Skeletal muscle cell (primary cell): Measurements from ENCODE around the gene LEMD1.

Experiments
- DNase-seq: peaks from one replicate; pipeline ENCODE4 v3.0.0-alpha.2; 2010; ENCODE audit warnings: low read depth
- H3K4me3 ChIP-seq: 2 replicates; pipeline ENCODE4 v1.5.1; 2011; ENCODE audit warnings: low read depth, mild to moderate bottlenecking, control low read depth, low read length, moderate library complexity

LEMD1 gene, protein sequence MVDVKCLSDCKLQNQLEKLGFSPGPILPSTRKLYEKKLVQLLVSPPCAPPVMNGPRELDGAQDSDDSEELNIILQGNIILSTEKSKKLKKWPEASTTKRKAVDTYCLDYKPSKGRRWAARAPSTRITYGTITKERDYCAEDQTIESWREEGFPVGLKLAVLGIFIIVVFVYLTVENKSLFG

DNA sequence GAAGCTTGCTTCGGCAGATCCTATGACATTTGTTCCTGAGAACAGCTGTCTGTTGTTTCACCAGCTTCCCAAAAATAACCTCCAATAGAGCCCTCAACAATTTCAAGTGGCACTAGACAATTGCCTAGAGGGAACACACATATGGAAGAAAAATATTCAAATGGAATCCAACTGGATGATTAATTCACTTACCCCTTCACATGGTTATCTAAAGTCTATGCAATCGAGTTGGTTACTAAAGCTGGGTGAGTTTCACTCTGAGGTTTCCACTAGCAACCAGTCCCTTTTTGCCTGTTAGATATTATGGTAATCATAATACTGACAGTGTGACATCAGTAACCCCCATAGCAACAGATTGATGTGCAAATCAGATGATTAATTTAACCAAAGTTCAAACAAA is at the start of gene LEMD1:
LEMD1 (minus strand) TSS at position 259 of the 400 bp plus-strand sequence. CDS start 1,520 bp downstream, outside the sequence.
- DNase-seq, result no peak
- no peak within 1 kb of the TSS for H3K4me3 ChIP-seq

DNA sequence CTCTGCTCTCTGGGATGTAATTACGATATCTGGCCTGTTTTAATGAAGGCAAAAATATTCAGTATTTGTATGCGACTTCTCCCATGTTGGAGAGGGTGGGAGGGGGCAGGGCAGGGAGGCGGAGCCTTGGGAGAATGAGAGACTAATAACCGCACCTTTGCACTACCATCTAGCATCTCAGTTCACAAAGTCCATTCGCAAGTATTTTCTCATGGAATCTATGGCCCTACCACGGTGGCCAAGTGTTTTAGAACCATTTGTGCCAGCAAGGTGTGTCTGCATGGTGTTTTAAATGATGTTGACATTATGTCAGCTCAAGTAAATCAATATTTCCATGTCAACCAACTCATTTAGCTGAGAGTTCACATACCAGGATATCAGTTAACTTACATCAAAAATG is 48.3 kb upstream of the LEMD1 start:
- no peak for DNase-seq
- no peak overlapping the region for H3K4me3 ChIP-seq

DNA sequence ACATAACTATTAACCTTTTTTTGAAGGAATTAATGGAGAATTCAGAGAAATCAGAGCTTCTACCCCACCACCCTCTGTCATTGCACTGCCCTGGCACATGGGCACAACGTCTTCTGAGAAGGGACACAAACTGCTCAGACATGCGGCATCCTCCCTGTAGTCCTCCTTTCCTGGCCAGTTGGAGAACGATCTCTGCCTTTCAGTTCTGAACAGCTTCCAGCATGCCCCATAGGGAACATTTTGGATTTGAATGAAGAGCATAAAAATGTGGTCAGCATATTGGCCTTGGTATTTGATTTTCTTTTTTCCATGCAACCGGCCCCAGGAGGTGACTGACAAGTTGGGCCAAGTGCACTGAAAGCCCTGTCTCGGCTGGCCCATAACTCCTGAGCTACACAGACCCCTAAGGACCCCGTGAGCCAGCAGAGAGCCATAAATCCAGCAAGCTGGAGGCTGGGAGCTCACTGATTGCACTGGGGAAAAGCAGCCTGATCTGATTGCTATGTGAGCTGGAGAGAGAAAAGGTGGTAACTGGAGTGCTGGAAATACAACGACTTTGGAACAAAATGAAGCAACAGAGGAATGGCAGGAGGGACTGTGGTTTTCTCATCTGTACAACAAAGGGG is 44.9 kb upstream of the LEMD1 start:
- no peak overlapping the region for H3K4me3 ChIP-seq

DNA sequence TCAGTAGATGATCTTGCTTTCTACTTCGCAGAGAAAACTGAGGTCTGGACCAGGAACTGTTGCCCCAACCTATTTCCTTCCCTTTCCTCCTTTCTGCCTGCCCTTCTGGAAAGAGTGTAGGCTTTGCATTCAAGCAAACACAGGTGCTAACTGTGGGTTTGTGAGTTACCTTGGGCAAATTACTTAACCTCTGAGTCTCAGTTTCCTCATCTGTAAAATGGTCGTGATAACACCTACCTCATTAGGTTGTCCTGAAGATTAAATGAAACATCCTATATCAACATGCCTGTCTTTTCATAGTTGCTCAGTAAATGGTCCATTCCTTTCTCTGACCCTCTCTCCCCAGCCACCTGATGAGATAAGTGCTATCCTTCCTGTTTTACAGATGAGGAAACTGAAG is 43.5 kb upstream of the LEMD1 start:
- no peak overlapping the region for H3K4me3 ChIP-seq
- DNase-seq, result no peak

More for the DNA sequence above, 44.9 kb upstream of the LEMD1 start:
- DNase-seq, result no peak

DNA sequence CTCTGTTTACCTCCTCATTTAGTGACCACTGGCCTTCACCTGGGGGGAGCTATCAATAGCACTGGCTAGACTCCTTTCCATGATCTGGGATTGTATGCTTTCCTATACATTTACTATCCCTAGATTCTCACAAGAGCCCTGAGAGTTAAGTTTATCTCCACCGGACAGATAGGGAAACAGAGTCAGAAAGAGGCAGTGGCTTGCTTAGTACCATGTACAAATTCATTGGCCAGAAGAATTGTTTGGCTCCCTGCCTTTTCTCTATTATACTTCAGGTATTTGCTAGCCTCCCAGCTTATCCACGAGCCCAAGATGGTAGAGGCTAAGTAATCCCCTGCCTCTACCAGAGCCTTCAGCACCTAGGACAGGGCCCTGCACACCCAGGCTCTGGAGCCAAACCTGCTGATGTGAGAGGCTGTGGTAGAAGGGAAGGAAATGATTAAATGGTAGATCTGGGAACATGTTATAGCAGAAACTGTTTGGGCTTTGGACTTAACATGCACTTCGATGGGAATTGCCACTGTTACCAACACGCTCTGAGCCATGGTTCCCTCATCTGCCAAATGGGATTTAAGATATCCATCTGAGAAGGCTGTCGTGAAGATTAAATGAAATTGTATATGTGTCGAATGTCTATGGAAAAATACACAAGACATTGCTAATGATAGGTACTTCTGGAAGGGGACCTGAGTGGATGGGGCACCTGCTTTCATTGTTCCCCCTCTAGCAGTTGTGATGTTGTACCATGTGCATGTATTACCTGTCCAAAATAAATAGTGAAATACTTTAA is 37.1 kb upstream of the LEMD1 start:
- H3K4me3 ChIP-seq, result no peak overlapping the region
- peak; percentile 14 for DNase-seq

DNA sequence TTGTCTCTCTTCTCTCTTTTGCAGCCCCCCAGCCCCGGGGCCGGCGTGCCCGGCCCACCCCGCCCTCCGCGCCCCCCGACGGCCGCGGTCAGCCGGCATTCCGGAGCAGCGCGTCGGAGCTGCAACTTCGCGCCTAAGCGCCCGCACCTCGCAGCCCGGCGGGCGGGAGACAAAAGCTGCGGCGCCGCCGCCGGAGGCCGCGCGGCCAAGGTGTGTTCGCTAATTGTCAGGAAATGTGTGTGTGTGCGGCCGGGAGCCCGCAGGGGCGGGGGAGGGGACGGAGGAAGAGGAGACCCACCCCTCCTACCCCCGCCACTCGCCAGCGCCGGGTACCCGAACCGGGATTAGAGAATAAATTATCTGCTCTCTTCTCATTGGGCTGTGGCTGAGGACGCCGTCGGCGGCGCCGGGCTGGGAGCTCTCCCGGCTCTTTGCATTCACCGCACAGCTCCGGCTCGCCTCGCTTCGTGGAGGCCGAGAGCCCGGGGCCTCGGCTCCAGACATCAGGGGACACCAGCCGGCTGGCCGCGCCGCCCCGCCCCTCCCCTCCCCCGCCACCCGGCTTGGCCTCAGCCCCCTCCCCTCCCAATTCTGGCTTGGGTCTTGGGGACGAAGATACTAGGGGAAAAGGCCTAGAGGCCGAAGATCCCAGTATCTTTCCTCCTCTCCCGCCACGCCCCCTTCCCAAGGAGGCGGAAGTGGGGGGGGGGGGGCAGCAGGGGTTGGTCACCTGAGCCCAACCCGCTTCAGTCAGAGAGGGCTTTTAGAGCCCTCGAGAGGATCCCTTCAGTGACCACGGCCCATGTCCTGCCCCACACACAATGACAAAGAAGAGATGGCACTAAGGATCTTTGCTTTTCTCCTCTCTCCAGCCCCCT is 35.3 kb upstream of the LEMD1 start:
- no peak overlapping the region for H3K4me3 ChIP-seq
- DNase-seq, result no peak

DNA sequence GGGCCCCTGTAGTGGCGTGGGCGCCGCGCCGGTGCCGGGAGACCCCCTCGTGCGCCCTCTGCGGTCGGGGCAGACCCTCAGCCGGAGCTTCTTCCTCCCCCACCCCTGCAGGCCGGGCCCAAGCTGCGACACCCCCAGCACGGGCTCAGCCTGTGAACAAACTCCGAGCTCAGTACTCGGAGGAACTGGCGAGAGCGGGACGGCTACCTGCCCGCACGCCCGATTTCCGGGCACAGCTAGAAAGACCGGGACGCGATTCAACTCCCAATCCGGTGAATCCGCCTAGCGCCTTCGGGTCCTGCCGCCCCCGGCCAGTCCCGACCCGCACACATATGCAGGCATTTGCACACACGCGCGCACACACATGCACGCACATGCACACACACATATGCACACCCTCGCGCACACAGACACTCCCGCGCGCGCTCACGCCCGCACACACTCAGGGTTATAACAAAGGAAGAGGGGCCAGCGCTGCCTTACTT is 34.6 kb upstream of the LEMD1 start:
- no peak overlapping the region for H3K4me3 ChIP-seq
- no peak for DNase-seq

DNA sequence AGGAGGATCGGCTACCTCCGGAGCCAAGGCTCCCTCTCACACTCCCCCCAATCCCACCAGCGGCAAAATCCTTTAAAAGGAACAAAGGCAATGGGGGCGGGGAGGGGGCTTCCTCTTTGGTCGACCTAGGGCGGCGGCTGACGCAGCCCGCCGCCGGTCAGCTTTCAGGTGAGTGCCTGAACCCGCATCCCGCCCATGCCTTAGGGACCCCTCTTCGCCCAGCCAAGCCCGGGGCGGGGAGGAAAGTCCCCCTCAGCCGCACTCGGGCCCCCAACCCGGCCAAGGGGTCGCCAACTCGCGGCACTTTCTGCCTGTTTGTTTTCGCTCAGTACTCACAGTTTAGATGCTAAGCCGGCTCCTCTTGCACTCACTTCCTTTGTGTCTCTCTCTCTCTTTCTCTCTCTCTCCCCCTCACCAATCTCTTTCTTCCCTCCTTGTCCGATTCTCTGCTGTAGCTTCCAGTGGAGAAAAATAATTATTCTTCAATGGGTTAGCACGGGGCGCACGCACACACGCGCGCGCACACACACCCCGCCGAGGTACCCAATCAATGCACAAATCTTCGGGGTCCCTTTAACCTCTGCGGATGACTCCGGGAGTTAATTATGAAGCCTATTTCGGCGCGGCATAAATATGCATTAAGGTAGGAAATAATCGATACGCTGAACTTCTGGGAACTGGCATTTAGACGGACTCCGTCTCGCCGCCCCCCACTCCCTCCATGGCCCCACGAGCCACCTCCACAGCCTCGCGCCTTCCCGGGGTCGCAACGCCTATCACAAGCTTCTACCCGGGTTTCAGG is 33.9 kb upstream of the LEMD1 start, which contains the start of gene BLACAT1:
BLACAT1 (minus strand) TSS at position 465 of the 802 bp plus-strand sequence.
- DNase-seq, result no peak
- no peak within 1 kb of the TSS for H3K4me3 ChIP-seq

DNA sequence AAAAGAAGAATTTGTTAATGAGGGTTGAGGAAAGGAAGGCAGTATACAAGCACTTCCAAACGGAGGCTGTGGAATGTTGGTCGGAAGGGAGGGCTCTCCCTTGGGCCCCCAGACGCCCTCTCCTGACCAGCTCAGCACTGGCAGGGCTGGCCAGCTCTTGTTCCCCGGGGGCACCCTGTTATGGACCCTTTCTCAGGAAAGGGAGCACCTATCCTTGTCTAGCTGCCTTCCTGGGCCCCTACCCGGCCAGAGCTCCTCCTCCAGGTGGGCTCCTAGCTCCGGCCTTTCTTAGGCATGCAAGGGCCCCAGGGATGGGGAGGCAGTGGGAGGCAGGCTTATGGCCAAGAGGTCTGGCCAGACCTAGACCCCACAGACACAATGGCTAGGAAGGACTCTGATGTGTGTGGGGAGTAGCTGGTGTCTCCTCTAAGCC is 33.1 kb upstream of the LEMD1 start:
- H3K4me3 ChIP-seq, result no peak overlapping the region
- DNase-seq, result no peak

DNA sequence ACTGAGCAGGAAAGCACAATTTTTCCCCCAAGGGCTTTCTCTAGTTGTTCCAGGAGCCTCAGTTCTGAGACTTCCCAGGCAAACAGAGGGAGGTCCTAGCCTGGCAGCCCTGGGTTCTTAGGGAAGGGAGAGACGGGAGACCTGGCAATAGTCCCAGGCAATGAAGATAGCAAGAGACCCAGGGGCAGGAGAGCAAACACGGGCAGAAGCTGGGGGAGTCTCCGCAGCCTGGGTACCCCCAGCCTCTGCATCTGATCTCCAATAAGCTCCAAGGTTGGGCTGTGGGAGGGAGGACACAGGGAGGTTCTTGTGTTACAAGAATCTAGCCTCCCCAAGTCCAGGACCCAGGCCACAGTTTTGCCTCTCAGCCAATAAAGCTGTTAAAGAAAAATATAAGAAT is 31.6 kb upstream of the LEMD1 start:
- no peak overlapping the region for H3K4me3 ChIP-seq

DNA sequence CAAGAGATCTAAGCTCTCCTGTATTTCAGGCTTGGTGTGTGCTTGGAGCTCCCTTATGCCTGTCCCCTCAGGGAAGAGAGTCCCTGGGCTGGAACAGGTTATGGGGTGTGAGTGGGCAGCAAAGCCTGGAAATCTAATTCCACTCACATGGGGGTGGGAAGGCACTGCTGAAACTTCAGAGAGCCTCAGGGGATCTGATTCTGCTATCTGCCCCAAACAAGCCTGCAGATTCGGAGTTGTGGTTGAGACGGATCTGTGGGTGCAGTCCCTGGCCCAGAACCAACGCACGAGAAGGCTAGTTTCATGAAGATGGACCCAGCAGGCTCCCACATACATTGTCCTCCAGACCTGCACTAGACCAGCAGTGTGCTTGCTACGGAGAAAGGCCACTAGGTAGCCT is 31.1 kb upstream of the LEMD1 start:
- H3K4me3 ChIP-seq, result no peak overlapping the region
- no peak for DNase-seq

More for the DNA sequence above, 31.6 kb upstream of the LEMD1 start:
- no peak for DNase-seq

DNA sequence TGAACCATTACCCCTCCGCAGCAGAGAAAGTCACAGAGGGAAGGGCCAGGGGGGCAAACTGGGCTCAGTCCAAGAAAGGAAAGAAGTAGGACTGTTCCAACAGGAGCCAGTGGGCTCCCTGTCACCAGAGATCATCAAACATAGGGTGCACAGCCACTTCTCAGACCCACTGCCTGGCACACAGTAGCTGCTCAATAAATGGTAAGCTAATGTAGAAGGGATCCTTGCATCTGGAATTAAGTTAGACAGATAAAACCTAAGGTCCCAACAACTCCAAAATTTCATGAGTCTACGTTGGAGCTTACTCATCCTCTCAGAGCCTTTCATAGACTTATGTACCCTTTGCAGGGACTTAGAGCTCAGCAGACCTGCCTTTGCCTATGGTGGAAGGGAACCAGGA is 30.5 kb upstream of the LEMD1 start:
- no peak for DNase-seq
- H3K4me3 ChIP-seq, result no peak overlapping the region

DNA sequence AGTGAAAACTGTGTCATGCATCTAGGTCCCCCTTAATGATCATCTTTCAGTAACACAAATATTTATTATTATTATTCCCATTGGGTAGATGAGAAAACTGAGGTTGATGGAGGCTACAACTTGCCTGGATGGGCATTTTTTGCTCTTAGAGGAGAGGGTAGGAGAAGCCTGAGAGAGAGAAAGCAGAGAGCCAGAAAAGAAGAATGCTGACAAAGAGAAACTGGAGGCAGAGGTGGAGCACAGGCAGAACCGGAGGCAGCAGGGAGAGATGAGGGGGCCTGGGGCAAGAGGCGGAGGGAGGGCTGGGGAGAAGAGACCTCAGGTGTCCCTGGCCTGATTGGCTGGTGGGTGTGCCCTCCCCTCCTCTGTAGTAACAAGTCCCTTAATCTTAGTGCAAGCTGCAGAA is 29.9 kb upstream of the LEMD1 start:
- no peak overlapping the region for H3K4me3 ChIP-seq
- no peak for DNase-seq

DNA sequence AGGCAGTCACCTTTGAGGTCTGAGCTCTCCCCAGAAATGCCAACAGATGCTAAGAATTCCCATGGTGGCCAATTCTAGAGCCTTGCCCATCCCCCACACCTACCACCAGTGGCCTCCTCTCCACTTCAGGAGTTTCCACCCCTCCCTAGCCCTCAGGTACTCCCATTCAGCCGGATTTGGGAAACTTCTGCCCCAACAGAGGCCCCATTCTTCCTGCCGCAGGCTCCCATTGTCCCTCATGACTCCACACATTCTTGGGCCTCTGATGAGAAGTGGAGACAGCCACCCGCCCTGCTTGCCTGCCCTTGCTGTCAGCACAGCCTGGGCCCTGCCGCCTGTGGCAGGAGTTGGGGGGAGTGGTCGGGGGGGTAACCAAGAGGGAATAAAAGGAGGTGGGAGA is 29.3 kb upstream of the LEMD1 start:
- no peak overlapping the region for H3K4me3 ChIP-seq
- DNase-seq, result no peak

DNA sequence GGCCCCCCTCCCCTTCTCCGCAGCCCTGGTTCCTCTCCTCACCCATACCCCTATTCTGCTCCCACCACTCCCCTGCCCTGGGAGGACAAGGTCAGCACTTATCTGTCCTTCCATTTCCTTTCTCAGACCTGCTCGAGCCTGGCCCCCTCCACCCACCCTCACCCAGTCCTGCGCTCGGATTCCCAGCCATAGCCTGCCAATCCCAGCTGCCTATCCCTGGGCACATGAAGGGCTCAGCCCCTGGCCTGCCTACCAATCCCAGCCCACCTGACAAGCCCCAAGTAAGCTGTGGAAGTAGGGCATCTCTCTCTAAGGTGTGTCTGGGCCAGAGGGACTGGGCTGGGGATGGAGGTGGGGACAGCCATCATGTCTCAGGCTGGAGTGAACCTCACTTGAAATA is 28.6 kb upstream of the LEMD1 start:
- no peak for DNase-seq

DNA sequence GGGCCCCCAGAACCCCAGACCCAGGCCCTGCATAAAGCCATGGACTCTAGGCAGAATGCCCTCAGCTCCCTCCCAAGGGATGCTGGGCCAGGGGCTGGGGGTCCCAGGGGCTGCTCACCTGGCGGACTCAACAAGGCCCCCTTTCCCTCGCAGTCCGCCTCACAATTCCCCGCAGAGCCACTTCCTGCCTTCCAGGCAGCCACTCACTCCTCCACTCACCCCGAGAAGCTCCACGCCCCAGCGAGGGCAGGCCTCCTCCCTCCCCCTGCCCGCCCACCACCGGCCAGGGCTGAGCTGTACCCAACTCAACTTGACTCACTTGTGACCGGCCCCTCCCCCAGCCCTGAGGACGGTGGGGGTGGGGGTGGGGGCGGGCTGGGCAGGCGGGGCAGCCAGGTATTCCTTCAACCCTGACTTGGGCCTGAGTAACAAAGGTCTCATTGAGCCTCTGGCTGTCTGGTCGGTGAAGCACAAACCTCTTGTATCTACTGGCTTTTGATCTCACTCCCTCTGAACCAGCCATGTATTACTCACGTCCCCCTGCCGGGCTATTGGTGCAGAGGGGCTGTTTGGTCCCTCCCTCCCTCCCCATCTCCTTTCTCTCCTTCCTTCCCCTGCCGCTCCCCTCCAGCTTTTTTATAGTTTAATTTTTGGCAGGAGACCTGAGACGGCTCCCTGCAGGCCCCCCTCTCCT is 28.0 kb upstream of the LEMD1 start:
- H3K4me3 ChIP-seq, result no peak overlapping the region
- DNase-seq, result no peak

More for the DNA sequence above, 28.6 kb upstream of the LEMD1 start:
- no peak overlapping the region for H3K4me3 ChIP-seq

DNA sequence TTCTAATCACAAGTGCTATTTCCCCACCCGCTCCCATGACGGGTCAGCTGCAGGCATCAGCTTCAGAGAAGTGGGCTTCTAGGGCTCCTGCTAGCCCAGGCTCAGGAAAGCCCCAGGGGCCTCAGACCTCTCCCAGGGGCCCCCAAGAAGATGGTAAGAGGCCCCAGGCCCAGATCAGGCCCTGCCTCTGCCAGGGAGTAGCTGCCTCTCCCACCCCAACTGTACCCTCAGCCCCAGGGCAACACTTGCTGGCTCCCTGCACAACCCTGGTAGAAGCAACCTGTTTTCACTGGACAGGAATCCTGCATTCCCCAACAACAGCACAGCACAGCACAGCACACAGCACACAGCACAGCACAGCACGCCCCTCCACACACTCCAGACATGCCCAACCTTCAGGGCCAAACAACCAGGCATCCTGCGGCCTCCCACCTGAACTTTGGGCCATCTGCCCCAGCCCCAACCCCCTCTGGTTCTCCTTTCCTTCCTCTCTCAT is 27.4 kb upstream of the LEMD1 start:
- DNase-seq, result no peak
- H3K4me3 ChIP-seq, result no peak overlapping the region
